CD8-positive, alpha-beta memory T cell (primary cell): ENCODE measurements around the gene CLCF1. TPM values are rescaled to one million over a fixed set of nuclear protein-coding genes. Genes with fewer than 3 reads are reported as not detected.
"Not testable (repeated sequence)": the region's sequence is repeated elsewhere in the genome, so short reads cannot be mapped to it uniquely, and the experiment has no call there.

Source experiments
- CTCF ChIA-PET: fragments of 350-600 bp; sonication (Branson Sonifier 250); formaldehyde crosslinking; loops from one replicate; lab custom pipeline; 2021; ENCODE audit warnings: antibody characterized with exemption; lab: Charles Lee
- POLR2A ChIA-PET: fragments of 350-600 bp; sonication (Branson Sonifier 250); formaldehyde crosslinking; loops from one replicate; lab custom pipeline; 2021; ENCODE audit warnings: antibody characterized with exemption; lab: Charles Lee
- DNase-seq, 5 donors: peaks; one replicate each; pipeline versions ENCODE4 v3.0.0 to v3.0.0-alpha.2; 2020 to 2022; ENCODE audit warnings: mixed read lengths in 1 of 5
- H3K27ac ChIP-seq: one replicate; pipeline ENCODE4 v1.7.0; 2013; ENCODE audit warnings: low read depth, mild to moderate bottlenecking, low read length, moderate library complexity
- H3K27me3 ChIP-seq: 2 replicates; pipeline ENCODE4 v1.7.0; 2013; ENCODE audit warnings: low read length, mild to moderate bottlenecking; ENCODE audit not compliant: insufficient read depth, poor library complexity, severe bottlenecking
- H3K36me3 ChIP-seq: 2 replicates; pipeline ENCODE4 v1.7.0; 2013; ENCODE audit warnings: mild to moderate bottlenecking, low read length, moderate library complexity; ENCODE audit not compliant: insufficient read depth
- H3K4me1 ChIP-seq: 2 replicates; pipeline ENCODE4 v1.7.0; 2013; ENCODE audit warnings: mild to moderate bottlenecking, low read length, moderate library complexity; ENCODE audit not compliant: insufficient read depth
- H3K4me3 ChIP-seq: 2 replicates; pipeline ENCODE4 v1.7.0; 2013; ENCODE audit warnings: mild to moderate bottlenecking, low read length
- H3K9me3 ChIP-seq: 2 replicates; pipeline ENCODE4 v1.7.0; 2013; ENCODE audit warnings: mild to moderate bottlenecking, low read length
- H3K27ac Mint-ChIP-seq, 8 donors: one replicate each; pipeline ENCODE4 v1.8.0; 2020 to 2021; ENCODE audit warnings: mixed read lengths in 8 of 8, mild to moderate bottlenecking in 6 of 8, inconsistent platforms in 3 of 8, moderate library complexity in 3 of 8
- H3K27me3 Mint-ChIP-seq, 2 donors: one replicate each; pipeline ENCODE4 v1.8.0; 2020 to 2021; ENCODE audit warnings: mixed read lengths in 2 of 2, mild to moderate bottlenecking in 1 of 2, moderate library complexity in 1 of 2
- H3K36me3 Mint-ChIP-seq, 3 donors: one replicate each; pipeline ENCODE4 v1.8.0; 2020 to 2021; ENCODE audit warnings: mixed read lengths in 3 of 3, inconsistent platforms in 1 of 3, mild to moderate bottlenecking in 1 of 3
- H3K4me1 Mint-ChIP-seq, 3 donors: one replicate each; pipeline ENCODE4 v1.8.0; 2020 to 2021; ENCODE audit warnings: mixed read lengths in 3 of 3, inconsistent platforms in 1 of 3, mild to moderate bottlenecking in 1 of 3
- H3K4me3 Mint-ChIP-seq, 7 donors: one replicate each; pipeline ENCODE4 v1.8.0; 2020 to 2021; ENCODE audit warnings: mixed read lengths in 7 of 7, mild to moderate bottlenecking in 6 of 7, moderate library complexity in 4 of 7, inconsistent platforms in 2 of 7
- H3K9me3 Mint-ChIP-seq, 5 donors: one replicate each; pipeline ENCODE4 v1.8.0; 2020 to 2022; ENCODE audit warnings: mixed read lengths in 5 of 5, mild to moderate bottlenecking in 3 of 5, moderate library complexity in 2 of 5, inconsistent platforms in 1 of 5
- polyA plus RNA-seq: library from polyadenylated mRNA; unstranded; fragments of 300-500 nt; fragmentation: Illumina TruSeq; gene quantifications from one replicate; pipeline ENCODE4 v1.2.3, GENCODE V29; 2021
- total RNA-seq, 2 experiments: library from RNA; stranded (reverse); gene quantifications; one replicate each; pipeline ENCODE4 v1.2.3, GENCODE V29; 2021

CLCF1 gene
- total and polyA plus RNA-seq, 3 experiments from 2014 or later, result 3.5 to 4.6 (median 4.2) TPM

DNA sequence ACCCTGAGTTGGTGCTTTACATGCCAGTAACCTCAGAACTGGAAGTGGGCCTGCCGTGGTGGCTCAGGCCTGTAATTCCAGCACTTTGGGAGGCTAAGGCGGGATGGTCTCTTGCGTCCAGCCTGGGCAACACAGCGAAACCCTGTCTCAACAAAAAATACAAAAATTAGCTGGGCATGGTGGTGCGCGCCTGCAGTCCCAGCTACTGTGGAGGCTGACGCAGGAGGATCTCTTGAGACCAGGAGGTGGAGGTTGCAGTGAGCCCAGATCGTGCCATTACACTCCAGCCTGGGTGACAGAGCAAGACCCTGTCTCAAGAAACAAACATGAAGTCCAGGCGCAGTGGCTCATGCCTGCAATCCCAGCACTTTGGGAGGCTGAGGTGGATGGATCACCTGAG, 29.7 kb upstream of the CLCF1 start:
- Mint-ChIP-seq H3K4me1 (peaks cover 43 to 82% (median 56%) of the 10 kb centered on the region in 3 donors), H3K36me3 (peaks cover 8 to 67% (median 9%) of the 10 kb centered on the region in 3 donors), H3K4me3 (peak overlapping the region; percentile 95 to 99 (median 98)), H3K27ac (peak overlapping the region; percentile 82 to 99 (median 93))
- Histone ChIP-seq H3K4me1 (peaks cover 75% of the 10 kb centered on the region), H3K4me3 (peak overlapping the region; percentile 82), H3K36me3 (peaks cover 27% of the 10 kb centered on the region), H3K27ac (peak overlapping the region; percentile 67)
- H3K27me3 ChIP-seq, H3K9me3 Mint-ChIP-seq, DNase-seq, H3K27me3 Mint-ChIP-seq, H3K9me3 ChIP-seq: not testable (repeated sequence)
- ChIA-PET CTCF (interaction anchor here (1.3 to 5.7 kb wide), 13 partner anchors 11 to 104 kb away, joined by 3 to 108 read pairs (median 14); partner anchors contain the start of genes AIP, CARNS1, CDK2AP2 and PITPNM1), POLR2A (interaction anchor here (0.5 to 5.6 kb wide), 18 partner anchors 10 to 1842 kb away, joined by 3 to 203 read pairs (median 9); partner anchors contain the start of genes AIP, POLD4, PTPRCAP and RAD9A)

DNA sequence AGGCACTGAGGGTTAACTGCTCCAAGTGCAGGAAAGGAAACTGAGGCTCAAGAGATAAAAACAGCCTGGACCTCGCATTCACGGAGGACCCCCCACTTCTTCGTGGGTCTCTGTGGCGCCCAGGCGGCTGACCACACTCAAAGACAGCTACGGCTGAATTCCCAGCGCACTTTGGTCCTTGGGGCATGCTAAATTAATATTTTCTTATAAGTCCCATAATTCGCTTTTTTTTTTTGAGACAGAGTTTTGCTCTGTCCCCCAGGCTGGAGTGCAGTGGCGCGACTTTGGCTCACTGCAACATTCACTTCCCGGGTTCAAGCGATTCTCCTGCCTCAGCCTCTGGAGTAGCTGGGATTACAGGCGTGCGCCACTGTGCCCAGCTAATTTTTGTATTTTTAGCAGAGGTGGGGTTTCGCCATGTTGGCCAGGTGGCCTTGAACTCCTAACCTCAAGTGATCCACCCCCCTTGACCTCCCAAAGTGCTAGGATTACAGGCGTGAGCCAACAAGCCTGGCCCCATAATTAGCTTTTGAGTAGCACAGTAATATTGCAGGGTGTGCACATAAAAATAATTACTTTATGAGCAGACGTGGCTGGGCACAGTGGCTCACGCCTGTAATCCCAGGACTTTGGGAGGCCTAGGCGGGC, 28.9 kb upstream of the CLCF1 start:
- H3K4me1 Mint-ChIP-seq, result peaks cover 41 to 82% (median 55%) of the 10 kb centered on the region in 3 donors

GRCh38 chr11:67401495-67402191, 28.2 kb upstream of the CLCF1 start, which contains the start of gene PPP1CA:
PPP1CA (minus strand) TSS chr11:67401858; CDS start chr11:67401782, 76 bp downstream.
- H3K4me3 Mint-ChIP-seq, result peak within 1 kb of the TSS; percentile 89 to 99 (median 95)
- Histone ChIP-seq H3K27ac (peak within 1 kb of the TSS; percentile 87), H3K36me3 (peaks cover 36% of the 10 kb centered on the region), H3K4me3 (peak within 1 kb of the TSS; percentile 88), H3K27me3 (no peaks in the 10 kb centered on the region), H3K9me3 (no peaks in the 10 kb centered on the region), H3K4me1 (peaks cover 74% of the 10 kb centered on the region)
- ChIA-PET CTCF (interaction anchor here (0.7 to 7.2 kb wide), 35 partner anchors 9 to 212 kb away, joined by 3 to 108 read pairs (median 5); partner anchors contain the start of genes AIP, ANKRD13D, CARNS1 and GPR152), POLR2A (interaction anchor here (0.7 to 5.6 kb wide), 24 partner anchors 9 to 443 kb away, joined by 3 to 203 read pairs (median 6); partner anchors contain the start of genes AIP, ANKRD13D, CLCF1 and CORO1B)
- peaks cover 4 to 67% (median 10%) of the 10 kb centered on the region in 3 donors for H3K36me3 Mint-ChIP-seq
- H3K4me1 Mint-ChIP-seq, result peaks cover 40 to 82% (median 53%) of the 10 kb centered on the region in 3 donors
- H3K9me3 Mint-ChIP-seq, result no peaks in the 10 kb centered on the region
- no peaks in the 10 kb centered on the region for H3K27me3 Mint-ChIP-seq
- DNase-seq, result peak; percentile 87 to 93 (median 92)
- H3K27ac Mint-ChIP-seq, result peak within 1 kb of the TSS; percentile 78 to 98 (median 93)

More for the DNA sequence above, 28.9 kb upstream of the CLCF1 start:
- not testable (repeated sequence) for H3K9me3 ChIP-seq, H3K27me3 Mint-ChIP-seq, H3K27me3 ChIP-seq, H3K9me3 Mint-ChIP-seq
- ChIA-PET CTCF (interaction anchor here (1.1 to 7.2 kb wide), 26 partner anchors 10 to 212 kb away, joined by 3 to 108 read pairs (median 6); partner anchors contain the start of genes AIP, ANKRD13D, CARNS1 and CDK2AP2), POLR2A (interaction anchor here (0.7 to 5.6 kb wide), 23 partner anchors 10 to 212 kb away, joined by 3 to 203 read pairs (median 8); partner anchors contain the start of genes AIP, ANKRD13D, CORO1B and POLD4)
- peaks cover 35% of the 10 kb centered on the region for H3K36me3 ChIP-seq
- H3K4me3 Mint-ChIP-seq, result peak overlapping the region; percentile 79 to 99 (median 95)
- H3K36me3 Mint-ChIP-seq, result peaks cover 6 to 69% (median 9%) of the 10 kb centered on the region in 3 donors
- H3K4me1 ChIP-seq, result peaks cover 74% of the 10 kb centered on the region
- DNase-seq, result peak in 1 of 5 donors; percentile 47
- H3K27ac ChIP-seq, result peak overlapping the region; percentile 73
- peak overlapping the region; percentile 82 for H3K4me3 ChIP-seq
- H3K27ac Mint-ChIP-seq, result peak overlapping the region; percentile 72 to 97 (median 86)

GRCh38 chr11:67400942-67401494, 27.6 kb upstream of the CLCF1 start:
- Histone ChIP-seq H3K9me3 (no peaks in the 10 kb centered on the region), H3K27ac (peak overlapping the region; percentile 87), H3K4me1 (peaks cover 73% of the 10 kb centered on the region), H3K27me3 (no peaks in the 10 kb centered on the region), H3K4me3 (peak overlapping the region; percentile 88), H3K36me3 (peaks cover 36% of the 10 kb centered on the region)
- CTCF ChIA-PET, result interaction anchor here (0.7 to 7.2 kb wide), 33 partner anchors 9 to 213 kb away, joined by 3 to 108 read pairs (median 5); partner anchors contain the start of genes AIP, ANKRD13D, CARNS1 and GPR152
- H3K27ac Mint-ChIP-seq, result peak overlapping the region; percentile 78 to 98 (median 90)
- no peaks in the 10 kb centered on the region for H3K27me3 Mint-ChIP-seq
- H3K4me1 Mint-ChIP-seq, result peaks cover 35 to 81% (median 51%) of the 10 kb centered on the region in 3 donors
- peak overlapping the region; percentile 87 to 99 (median 90) for H3K4me3 Mint-ChIP-seq
- DNase-seq, result no peak
- H3K9me3 Mint-ChIP-seq, result no peaks in the 10 kb centered on the region
- POLR2A ChIA-PET, result interaction anchor here (0.9 to 5.6 kb wide), 20 partner anchors 9 to 443 kb away, joined by 3 to 203 read pairs (median 7); partner anchors contain the start of genes AIP, CLCF1, CORO1B and PC
- H3K36me3 Mint-ChIP-seq, result peaks cover 4 to 65% (median 10%) of the 10 kb centered on the region in 3 donors

- Mint-ChIP-seq H3K27me3 (no peaks in the 10 kb centered on the region), H3K9me3 (no peaks in the 10 kb centered on the region), H3K27ac (peak overlapping the region; percentile 78 to 98 (median 90)), H3K4me1 (peaks cover 32 to 76% (median 48%) of the 10 kb centered on the region in 3 donors), H3K4me3 (peak overlapping the region; percentile 87 to 99 (median 90)), H3K36me3 (peaks cover 4 to 65% (median 10%) of the 10 kb centered on the region in 3 donors)
- no peaks in the 10 kb centered on the region for H3K27me3 ChIP-seq
- H3K4me1 ChIP-seq, result peaks cover 67% of the 10 kb centered on the region
- H3K36me3 ChIP-seq, result peaks cover 30% of the 10 kb centered on the region
- no peaks in the 10 kb centered on the region for H3K9me3 ChIP-seq
- ChIA-PET POLR2A (interaction anchor here (0.8 to 5.6 kb wide), 14 partner anchors 8 to 442 kb away, joined by 3 to 203 read pairs (median 8); partner anchors contain the start of genes AIP, CLCF1, PC and PITPNM1), CTCF (interaction anchor here (0.8 to 7.2 kb wide), 18 partner anchors 8 to 133 kb away, joined by 3 to 108 read pairs (median 12); partner anchors contain the start of genes AIP, ANKRD13D, CARNS1 and PITPNM1)
- peak overlapping the region; percentile 88 for H3K4me3 ChIP-seq
- DNase-seq, result no peak
- peak overlapping the region; percentile 87 for H3K27ac ChIP-seq
Observed at GRCh38 chr11:67400251-67400941, 27.0 kb upstream of the CLCF1 start.

- no peaks in the 10 kb centered on the region for H3K9me3 Mint-ChIP-seq
- Histone ChIP-seq H3K4me3 (no peak overlapping the region), H3K27me3 (no peaks in the 10 kb centered on the region), H3K36me3 (peaks cover 24% of the 10 kb centered on the region), H3K27ac (no peak overlapping the region), H3K4me1 (peaks cover 59% of the 10 kb centered on the region), H3K9me3 (no peaks in the 10 kb centered on the region)
- peak overlapping the region; percentile 10 to 99 (median 61) for H3K4me3 Mint-ChIP-seq
- H3K27me3 Mint-ChIP-seq, result no peaks in the 10 kb centered on the region
- POLR2A ChIA-PET, result interaction anchor here (0.6 to 1.1 kb wide), 4 partner anchors 8 to 45 kb away, joined by 3 to 4 read pairs (median 3); partner anchors contain the start of gene PTPRCAP
- DNase-seq, result peak in 1 of 5 donors; percentile 48
- H3K4me1 Mint-ChIP-seq, result peaks cover 31 to 66% (median 39%) of the 10 kb centered on the region in 3 donors
- H3K36me3 Mint-ChIP-seq, result peaks cover 4 to 53% (median 4%) of the 10 kb centered on the region in 3 donors
- peak overlapping the region in 6 of 8 donors; percentile 50 to 93 (median 59) for H3K27ac Mint-ChIP-seq
- CTCF ChIA-PET, result interaction anchor here (7.2 kb wide), 1 partner anchor 15 kb away, joined by 53 read pairs; no protein-coding TSS in a partner anchor
Observed at GRCh38 chr11:67398661-67399563, 25.5 kb upstream of the CLCF1 start.
